BLaER1 treated with 17β-estradiol and CSF1 and Interleukin-3, amounts not matched to agents 10 nM and 100 nM (cell line): ENCODE data around the gene OR6B1.
"Not testable (repeated sequence)": the region's sequence is repeated elsewhere in the genome, so short reads cannot be mapped to it uniquely, and the experiment has no call there.

Experiments used
- H3K27ac ChIP-seq, 11 experiments: shearing (Covaris generic); formaldehyde crosslinking; 2 replicates each; pipeline ENCODE4 v1.8.1; 2022
- H3K27me3 ChIP-seq, 11 experiments: shearing (Covaris generic); formaldehyde crosslinking; 2 replicates each; pipeline ENCODE4 v1.8.1; 2022
- H3K36me3 ChIP-seq, 11 experiments: shearing (Covaris generic); formaldehyde crosslinking; 2 replicates each; pipeline ENCODE4 v1.8.1; 2022
- H3K4me1 ChIP-seq, 10 experiments: shearing (Covaris generic); formaldehyde crosslinking; 2 replicates each; pipeline ENCODE4 v1.8.1; 2022
- H3K4me2 ChIP-seq, 11 experiments: shearing (Covaris generic); formaldehyde crosslinking; 2 replicates each; pipeline ENCODE4 v1.8.1; 2022
- H3K4me3 ChIP-seq, 10 experiments: shearing (Covaris generic); formaldehyde crosslinking; 2 replicates each; pipeline ENCODE4 v1.8.1; 2022
- H3K9ac ChIP-seq, 11 experiments: shearing (Covaris generic); formaldehyde crosslinking; 2 replicates each; pipeline ENCODE4 v1.8.1; 2022
- H3K9me3 ChIP-seq, 11 experiments: shearing (Covaris generic); formaldehyde crosslinking; replicated peaks in 1 of 11; 2 replicates each; pipeline ENCODE4 v1.8.1; 2022
- H4K20me1 ChIP-seq, 11 experiments: shearing (Covaris generic); formaldehyde crosslinking; 2 replicates each; pipeline ENCODE4 v1.8.1; 2022
- Cebpa-rat ChIP-seq, 11 experiments: shearing (Covaris generic); IDR thresholded peaks; 2 replicates each; pipeline ENCODE4 v1.8.1; 2022

The OR6B1 gene

GRCh38 chr7:143993924-143994323, 6.2 kb upstream of the OR6B1 start:
- Histone ChIP-seq H3K4me1 (no peaks in the 10 kb centered on the region), H3K9ac (no peak overlapping the region), H3K36me3 (no peaks in the 10 kb centered on the region), H3K27ac (no peak overlapping the region), H3K4me3 (no peak overlapping the region), H3K9me3 (peaks cover 6 to 12% (median 9%) of the 10 kb centered on the region in 11 experiments; a peak in 17 of 22 replicates), H3K4me2 (no peak overlapping the region), H3K27me3 (no peaks in the 10 kb centered on the region), H4K20me1 (no peaks in the 10 kb centered on the region)
- no peak for TF ChIP-seq Cebpa-rat (IDR thresholded peaks at IDR 0.05)

DNA sequence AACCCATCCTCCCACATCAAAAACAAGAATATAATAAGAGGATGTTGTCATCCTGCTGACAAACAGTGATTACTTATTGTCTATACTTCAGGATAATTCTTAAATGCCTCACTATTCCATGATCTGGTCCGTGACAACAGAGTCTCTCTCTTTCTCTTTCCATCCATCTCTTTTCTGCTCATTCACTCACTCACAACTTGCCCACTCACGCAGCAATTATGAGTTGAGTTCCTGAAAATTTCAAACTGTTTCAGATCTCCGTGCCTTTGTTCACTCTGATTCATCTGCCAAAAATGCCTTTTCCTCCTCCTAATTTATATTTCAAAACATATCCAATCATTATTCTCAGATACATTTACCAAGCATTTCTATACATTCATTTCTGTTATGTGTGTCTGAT, 1.4 kb downstream of the OR6B1 start:
- H3K4me3 ChIP-seq, result no peak overlapping the region
- TF ChIP-seq Cebpa-rat (IDR thresholded peaks at IDR 0.05), result no peak
- H3K36me3 ChIP-seq, result no peaks in the 10 kb centered on the region
- no peaks in the 10 kb centered on the region for H4K20me1 ChIP-seq
- H3K27ac ChIP-seq, result no peak overlapping the region
- H3K4me1 ChIP-seq, result no peaks in the 10 kb centered on the region
- H3K9me3 ChIP-seq, result no peaks in the 10 kb centered on the region
- no peaks in the 10 kb centered on the region for H3K27me3 ChIP-seq
- no peak overlapping the region for H3K4me2 ChIP-seq
- no peak overlapping the region for H3K9ac ChIP-seq

DNA sequence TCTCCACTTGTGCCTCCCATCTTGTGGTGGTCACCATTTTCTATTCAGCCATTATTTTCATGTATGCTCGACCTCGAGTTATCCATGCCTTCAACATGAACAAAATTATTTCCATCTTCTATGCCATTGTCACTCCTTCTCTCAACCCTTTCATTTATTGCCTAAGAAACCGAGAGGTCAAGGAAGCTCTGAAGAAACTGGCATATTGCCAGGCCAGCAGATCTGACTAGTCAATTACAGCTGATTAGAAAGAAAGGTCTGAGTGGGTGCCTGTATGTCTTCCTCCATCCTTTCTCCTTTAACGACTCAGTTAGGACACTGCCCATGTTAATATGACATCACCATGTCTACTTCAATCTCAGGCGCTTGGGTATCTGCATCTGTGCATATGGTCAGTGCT, 4.6 kb downstream of the OR6B1 start:
- Histone ChIP-seq H3K4me2 (no peak overlapping the region), H3K4me1 (peaks cover 0 to 2% (median 0%) of the 10 kb centered on the region in 10 experiments; a peak in 2 of 20 replicates), H3K9ac (no peak overlapping the region)

GRCh38 chr7:144006029-144006691, 6.0 kb downstream of the OR6B1 start:
- no peaks in the 10 kb centered on the region for H4K20me1 ChIP-seq
- no peak overlapping the region for H3K4me2 ChIP-seq
- H3K9ac ChIP-seq, result no peak overlapping the region
- H3K36me3 ChIP-seq, result peaks cover 0 to 9% (median 0%) of the 10 kb centered on the region in 11 experiments; a peak in 3 of 22 replicates
- peaks cover 0 to 10% (median 0%) of the 10 kb centered on the region in 10 experiments; a peak in 3 of 20 replicates for H3K4me1 ChIP-seq
- H3K27ac ChIP-seq, result no peak overlapping the region
- TF ChIP-seq Cebpa-rat (IDR thresholded peaks at IDR 0.05), result no peak
- H3K4me3 ChIP-seq, result no peak overlapping the region
- H3K27me3 ChIP-seq, result no peaks in the 10 kb centered on the region
- peaks cover 30 to 34% (median 31%) of the 10 kb centered on the region in 11 experiments for H3K9me3 ChIP-seq

More for the DNA sequence above, 4.6 kb downstream of the OR6B1 start:
- H3K27me3 ChIP-seq, result no peaks in the 10 kb centered on the region
- no peak overlapping the region for H3K4me3 ChIP-seq
- peaks cover 0 to 8% (median 0%) of the 10 kb centered on the region in 11 experiments; a peak in 3 of 22 replicates for H3K36me3 ChIP-seq
- no peak for TF ChIP-seq Cebpa-rat (IDR thresholded peaks at IDR 0.05)
- no peak overlapping the region for H3K27ac ChIP-seq
- peaks cover 15 to 19% (median 16%) of the 10 kb centered on the region in 11 experiments for H3K9me3 ChIP-seq
- H4K20me1 ChIP-seq, result no peaks in the 10 kb centered on the region

- Histone ChIP-seq H3K4me2 (no peak overlapping the region), H3K36me3 (peaks cover 0 to 9% (median 0%) of the 10 kb centered on the region in 11 experiments; a peak in 3 of 22 replicates), H3K4me1 (peaks cover 0 to 10% (median 0%) of the 10 kb centered on the region in 10 experiments; a peak in 3 of 20 replicates), H3K27me3 (no peaks in the 10 kb centered on the region), H4K20me1 (no peaks in the 10 kb centered on the region), H3K9me3 (peaks cover 31 to 39% (median 36%) of the 10 kb centered on the region in 11 experiments), H3K9ac (no peak overlapping the region), H3K4me3 (no peak overlapping the region), H3K27ac (no peak overlapping the region)
- TF ChIP-seq Cebpa-rat (IDR thresholded peaks at IDR 0.05), result no peak
These were observed 6.5 kb downstream of the OR6B1 start for GRCh38 chr7:144006692-144007042.

DNA sequence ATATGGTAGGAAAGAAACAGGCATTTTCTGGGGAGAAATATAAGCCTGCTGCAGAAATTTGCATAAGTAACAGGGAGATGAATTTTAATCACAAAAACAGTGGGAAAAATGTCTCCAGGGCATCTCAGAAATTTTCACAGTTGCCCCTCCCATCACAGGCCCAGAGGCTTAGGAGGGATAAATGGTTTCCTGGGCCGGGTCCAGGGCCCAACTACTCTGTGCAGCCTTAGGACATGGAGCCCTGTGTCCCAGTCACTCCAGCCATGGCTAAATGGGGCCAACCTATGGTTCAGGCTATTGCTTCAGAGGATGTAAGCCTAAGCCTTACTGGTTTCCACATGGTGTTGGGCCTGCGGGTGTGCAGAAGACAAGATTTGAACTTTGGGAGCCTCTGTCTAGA, 9.2 kb downstream of the OR6B1 start:
- Histone ChIP-seq H3K9ac (no peak overlapping the region), H3K4me2 (no peak overlapping the region), H3K4me1 (peaks cover 0 to 10% (median 0%) of the 10 kb centered on the region in 10 experiments; a peak in 3 of 20 replicates), H3K36me3 (peaks cover 0 to 9% (median 0%) of the 10 kb centered on the region in 11 experiments; a peak in 3 of 22 replicates), H3K4me3 (peak overlapping the region in 2 of 10 experiments; percentile 4 to 42; a peak in 1 of 20 replicates), H3K27me3 (no peaks in the 10 kb centered on the region), H3K27ac (peak overlapping the region in 1 of 11 experiments; percentile 5; a peak in 2 of 22 replicates), H4K20me1 (no peaks in the 10 kb centered on the region), H3K9me3 (peaks cover 31 to 41% (median 36%) of the 10 kb centered on the region in 11 experiments)
- TF ChIP-seq Cebpa-rat (IDR thresholded peaks at IDR 0.05), result no peak

- Histone ChIP-seq H3K4me1 (peaks cover 0 to 10% (median 0%) of the 10 kb centered on the region in 10 experiments; a peak in 3 of 20 replicates), H3K27ac (peak overlapping the region in 1 of 11 experiments; percentile 23; a peak in 1 of 22 replicates), H3K4me2 (peak overlapping the region in 2 of 11 experiments; percentile 11 to 32; a peak in 2 of 22 replicates), H3K9me3 (peaks cover 31 to 41% (median 36%) of the 10 kb centered on the region in 11 experiments)
- H3K9ac ChIP-seq, H3K4me3 ChIP-seq, H4K20me1 ChIP-seq, H3K27me3 ChIP-seq, H3K36me3 ChIP-seq: not testable (repeated sequence)
These were observed 9.9 kb downstream of the OR6B1 start for GRCh38 chr7:144010061-144010460.

GRCh38 chr7:144010821-144011220, 10.7 kb downstream of the OR6B1 start:
- Histone ChIP-seq H3K4me1 (peaks cover 0 to 10% (median 0%) of the 10 kb centered on the region in 10 experiments; a peak in 3 of 20 replicates), H3K9me3 (peaks cover 31 to 41% (median 37%) of the 10 kb centered on the region in 11 experiments)
- not testable (repeated sequence) for H3K4me3 ChIP-seq, H3K27me3 ChIP-seq, H3K9ac ChIP-seq, H3K36me3 ChIP-seq, H4K20me1 ChIP-seq, H3K27ac ChIP-seq, H3K4me2 ChIP-seq

GRCh38 chr7:144011458-144012230, 11.5 kb downstream of the OR6B1 start:
- no peak for TF ChIP-seq Cebpa-rat (IDR thresholded peaks at IDR 0.05)
- Histone ChIP-seq H3K36me3 (peaks cover 0 to 9% (median 0%) of the 10 kb centered on the region in 11 experiments; a peak in 3 of 22 replicates), H3K27me3 (no peaks in the 10 kb centered on the region), H3K4me2 (no peak overlapping the region), H3K9ac (no peak overlapping the region), H4K20me1 (no peaks in the 10 kb centered on the region), H3K4me1 (peaks cover 0 to 10% (median 0%) of the 10 kb centered on the region in 10 experiments; a peak in 3 of 20 replicates), H3K27ac (no peak overlapping the region), H3K9me3 (peaks cover 31 to 41% (median 37%) of the 10 kb centered on the region in 11 experiments), H3K4me3 (no peak overlapping the region)
